Fibroblast of skin of scalp (primary cell): Measurements from ENCODE around the gene LRRC52.
"Not testable (repeated sequence)": the region's sequence is repeated elsewhere in the genome, so short reads cannot be mapped to it uniquely, and the experiment has no call there.

Experiments used
- DNase-seq: peaks from one replicate; pipeline ENCODE4 v3.0.0-alpha.2; 2013

LRRC52 gene

GRCh38 chr1:165591391-165591790, 47.6 kb downstream of the LRRC52 start:
- not testable (repeated sequence) for DNase-seq

GRCh38 chr1:165592945-165593823, 49.4 kb downstream of the LRRC52 start:
- DNase-seq = peak; percentile 78

- peak; percentile 85 for DNase-seq
Observed at GRCh38 chr1:165595246-165595938, 51.6 kb downstream of the LRRC52 start.

GRCh38 chr1:165597883-165598675, 54.3 kb downstream of the LRRC52 start:
- peak; percentile 96 for DNase-seq

GRCh38 chr1:165598676-165599059, 54.9 kb downstream of the LRRC52 start:
- no peak for DNase-seq

- DNase-seq = no peak
Observed at GRCh38 chr1:165600793-165601192, 57.0 kb downstream of the LRRC52 start.

- DNase-seq = no peak
Observed at GRCh38 chr1:165603810-165604209, 60.0 kb downstream of the LRRC52 start.

GRCh38 chr1:165605246-165605645, 61.4 kb downstream of the LRRC52 start:
- DNase-seq = no peak

GRCh38 chr1:165606676-165607075, 62.9 kb downstream of the LRRC52 start:
- DNase-seq = not testable (repeated sequence)

- DNase-seq = no peak
Observed at GRCh38 chr1:165610866-165611265, 67.1 kb downstream of the LRRC52 start.

- DNase-seq = no peak
Observed at GRCh38 chr1:165612062-165612461, 68.3 kb downstream of the LRRC52 start.
